22Rv1 (cell line): ENCODE data around the gene HES4.

ENCODE experiments used
- H3K27ac ChIP-seq: fragments of 450-650 bp; 2 replicates; pipeline ENCODE4 v1.5.1; 2017
- CTCF ChIP-seq: fragments of 450-650 bp; IDR thresholded peaks from 2 replicates; pipeline ENCODE4 v1.5.1; 2017; ENCODE audit warnings: mild to moderate bottlenecking
- ZFX ChIP-seq: fragments of 450-650 bp; IDR thresholded peaks from 2 replicates; pipeline ENCODE4 v1.6.1; 2017; ENCODE audit warnings: antibody characterized with exemption, borderline replicate concordance

HES4 gene

GRCh38 chr1:1004420-1004779, 4.5 kb upstream of the HES4 start:
- peak overlapping the region; percentile 99 for H3K27ac ChIP-seq
- TF ChIP-seq CTCF (no peak), ZFX (no peak)

GRCh38 chr1:1003618-1004419, 3.9 kb upstream of the HES4 start:
- TF ChIP-seq ZFX (no peak), CTCF (no peak)
- peak overlapping the region; percentile 99 for H3K27ac ChIP-seq

GRCh38 chr1:1001057-1001783, 1.3 kb upstream of the HES4 start:
- peak overlapping the region; percentile 99 for H3K27ac ChIP-seq
- TF ChIP-seq CTCF, result no peak
- TF ChIP-seq ZFX, result no peak

GRCh38 chr1:1000357-1001056, 610 bp upstream of the HES4 start:
- peak overlapping the region; percentile 99 for H3K27ac ChIP-seq
- no peak for TF ChIP-seq CTCF

GRCh38 chr1:998995-999724, 737 bp downstream of the HES4 start:
- peak overlapping the region; percentile 99 for H3K27ac ChIP-seq
- TF ChIP-seq ZFX (no peak), CTCF (peak; percentile 26; the same call in 1 of the 2 replicates)

GRCh38 chr1:998745-998994, 1.2 kb downstream of the HES4 start:
- TF ChIP-seq ZFX (no peak), CTCF (no peak)
- H3K27ac ChIP-seq, result peak overlapping the region; percentile 99
